ENCODE data around the gene CDK5R1. TPM values are rescaled to one million over a fixed set of nuclear protein-coding genes. Genes with fewer than 3 reads are reported as not detected.

Gene CDK5R1
- total RNA-seq, 1 donor from 2014 or later: 1.4 TPM

DNA sequence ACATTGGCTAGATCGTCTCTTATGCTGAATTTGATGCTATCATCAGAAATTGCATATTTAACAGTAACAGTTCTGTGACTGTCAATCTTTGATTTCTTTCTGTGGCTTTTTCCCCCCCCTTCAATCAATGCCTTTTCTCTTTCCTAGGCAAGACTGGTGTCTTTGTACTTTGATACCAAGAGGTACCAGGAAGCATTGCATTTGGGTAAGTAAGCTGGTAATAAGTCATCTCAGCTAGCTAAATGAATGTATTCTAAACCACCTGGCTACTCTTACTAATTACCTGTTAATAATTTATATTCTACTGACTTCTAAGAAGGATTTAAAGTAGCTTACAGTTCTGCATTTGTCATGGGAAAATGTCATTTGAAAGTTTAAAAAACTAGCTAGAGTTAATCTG, 22.4 kb upstream of the CDK5R1 start:
- ATAC-seq (no peak), DNase-seq (no peak)
- intact Hi-C loops (cut with micrococcal nuclease): loop anchor here (10.0 kb wide), 1 partner anchor 290 kb away; no protein-coding TSS in a partner anchor

DNA sequence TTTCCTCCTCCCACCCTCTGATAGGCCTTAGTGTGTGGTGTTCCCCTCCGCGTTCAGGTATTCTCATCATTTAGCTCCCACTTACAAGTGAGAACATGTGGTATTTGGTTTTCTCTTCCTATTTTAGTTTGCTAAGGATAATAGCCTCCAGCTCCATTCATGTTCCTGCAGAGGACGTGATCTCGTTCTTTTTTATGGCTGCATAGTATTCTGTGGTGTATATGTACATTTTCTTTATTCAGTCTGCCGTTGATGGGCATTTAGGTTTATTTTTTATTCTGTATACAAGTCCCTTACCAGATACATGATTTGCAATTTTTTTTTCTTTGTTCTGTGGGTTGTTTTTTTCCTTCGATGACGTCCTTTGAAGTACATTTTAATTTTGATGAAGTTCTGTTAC, 18.8 kb upstream of the CDK5R1 start:
- DNase-seq (no peak), ATAC-seq (no peak)
- intact Hi-C loops (cut with micrococcal nuclease): loop anchor here (10.0 kb wide), 1 partner anchor 287 kb away; no protein-coding TSS in a partner anchor

DNA sequence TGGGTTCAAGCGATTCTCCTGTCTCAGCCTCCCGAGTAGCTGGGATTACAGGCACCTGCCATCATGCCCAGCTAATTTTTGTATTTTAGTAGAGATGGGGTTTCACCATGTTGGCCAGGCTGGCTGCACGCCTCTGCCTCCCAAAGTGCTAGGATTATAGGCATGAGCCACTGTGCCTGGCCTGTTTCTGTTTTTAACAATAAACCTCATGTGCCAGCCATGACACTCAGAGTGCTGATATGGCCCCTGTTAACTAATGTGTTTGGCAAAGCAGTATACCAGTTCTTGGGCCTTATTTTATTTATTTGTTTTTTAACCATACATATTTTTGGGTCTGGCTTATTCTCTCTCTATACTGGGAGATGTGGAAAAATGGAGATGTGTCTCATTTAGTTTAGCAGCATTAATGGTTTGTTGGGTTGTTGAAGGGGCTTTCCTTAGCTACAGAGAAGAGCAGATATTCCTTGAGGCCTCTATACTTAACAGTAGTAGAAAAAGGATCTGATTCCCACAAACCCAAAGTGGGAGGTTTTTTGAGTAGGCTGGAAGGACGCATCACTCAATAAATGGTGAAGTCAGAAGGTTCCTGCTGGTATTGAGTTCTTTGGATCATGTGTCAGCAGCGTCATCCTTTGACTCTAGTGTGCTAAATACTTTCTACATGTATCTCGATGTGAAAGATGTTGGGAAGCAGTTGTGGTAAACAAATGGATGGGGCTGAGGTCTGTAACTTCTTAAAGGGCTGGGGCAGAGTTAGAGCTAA, 16.2 kb upstream of the CDK5R1 start:
- DNase-seq (no peak), ATAC-seq (peak; percentile 89)
- intact Hi-C loops (cut with micrococcal nuclease): no loop called here

DNA sequence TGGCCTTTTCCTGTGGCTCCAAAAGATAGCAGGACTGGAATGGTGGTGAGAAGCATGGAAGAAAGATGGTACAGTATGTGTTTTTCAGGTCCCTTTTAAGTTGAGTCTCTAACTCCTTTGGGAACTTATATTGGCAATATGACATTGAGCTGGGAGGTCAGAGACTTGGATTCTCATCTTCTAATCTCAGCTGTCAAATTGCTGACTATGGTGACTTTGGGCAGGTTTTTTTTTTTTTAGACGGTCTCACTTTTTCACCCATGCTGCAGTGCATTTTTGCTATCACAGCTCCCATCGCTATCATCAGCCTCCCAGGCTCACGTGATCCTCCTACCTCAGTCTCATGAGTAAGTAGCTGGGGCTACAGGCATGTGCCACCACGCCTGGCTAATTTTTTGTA, 15.1 kb upstream of the CDK5R1 start:
- intact Hi-C loops (cut with micrococcal nuclease): no loop called here
- no peak for ATAC-seq
- no peak for DNase-seq

DNA sequence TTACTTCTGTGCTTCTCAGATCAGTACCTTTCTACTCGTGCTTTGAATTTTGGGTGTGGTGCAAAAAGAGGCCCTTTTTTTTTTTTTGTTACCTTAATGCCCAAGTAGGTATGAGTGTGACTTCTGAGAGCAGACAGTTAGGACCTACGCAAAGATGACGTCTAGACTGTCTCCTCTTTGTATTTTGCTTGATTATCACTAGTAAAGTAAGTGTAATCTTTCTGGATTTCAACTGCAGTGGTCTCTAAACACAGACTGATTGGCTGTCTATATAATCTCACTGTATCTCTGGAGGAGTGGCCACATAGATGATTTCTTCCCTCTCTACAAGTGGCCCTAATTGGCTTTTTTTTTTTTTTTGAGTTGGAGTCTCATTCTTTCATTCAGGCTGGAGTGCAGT, 11.5 kb upstream of the CDK5R1 start:
- no peak for DNase-seq
- ATAC-seq: no peak
- intact Hi-C loops (cut with micrococcal nuclease): no loop called here

DNA sequence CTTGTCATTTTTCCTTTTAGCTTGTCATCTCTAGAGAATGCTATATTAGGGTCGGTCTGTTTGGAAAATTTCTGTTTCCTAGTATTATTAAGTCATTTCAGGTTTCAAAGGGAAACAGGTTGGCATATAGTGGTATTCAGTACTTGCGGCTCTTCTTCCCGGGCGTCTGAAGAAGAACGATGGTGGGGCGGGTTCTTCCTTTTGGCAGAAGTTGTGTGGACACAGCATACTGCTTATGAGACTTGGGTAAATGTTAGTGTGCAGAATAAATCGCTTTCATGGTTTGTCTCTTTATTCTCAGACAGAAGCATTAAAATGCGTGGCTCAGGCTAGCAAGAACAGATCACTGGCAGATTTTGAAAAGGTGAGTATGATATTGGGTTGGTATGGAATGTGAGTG, 9.6 kb upstream of the CDK5R1 start:
- ATAC-seq: no peak
- intact Hi-C loops (cut with micrococcal nuclease): no loop called here
- no peak for DNase-seq

DNA sequence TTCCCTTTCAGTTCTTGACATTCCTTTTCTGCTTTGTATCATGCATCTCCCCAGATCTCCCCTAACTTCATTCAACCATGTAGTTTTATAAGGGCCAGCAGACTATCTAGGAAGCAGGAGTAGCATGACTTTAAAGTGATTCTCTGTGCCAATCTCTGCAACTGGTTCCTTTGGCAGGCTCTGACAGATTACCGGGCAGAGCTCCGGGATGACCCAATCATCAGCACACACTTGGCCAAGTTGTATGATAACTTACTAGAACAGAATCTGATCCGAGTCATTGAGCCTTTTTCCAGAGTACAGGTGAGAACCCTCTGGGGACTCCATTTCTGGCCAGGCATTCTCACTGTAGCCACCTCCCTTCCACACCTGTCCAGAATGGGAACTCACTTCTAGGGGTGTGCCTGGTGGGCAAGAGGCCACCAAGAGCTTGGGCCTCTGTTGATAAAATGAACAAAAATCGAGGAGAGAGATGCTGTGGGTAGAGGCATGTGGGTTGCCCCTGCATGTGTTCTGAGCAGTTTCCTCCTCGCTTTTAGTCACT, 7.6 kb upstream of the CDK5R1 start:
- DNase-seq: no peak
- intact Hi-C loops (cut with micrococcal nuclease): no loop called here

DNA sequence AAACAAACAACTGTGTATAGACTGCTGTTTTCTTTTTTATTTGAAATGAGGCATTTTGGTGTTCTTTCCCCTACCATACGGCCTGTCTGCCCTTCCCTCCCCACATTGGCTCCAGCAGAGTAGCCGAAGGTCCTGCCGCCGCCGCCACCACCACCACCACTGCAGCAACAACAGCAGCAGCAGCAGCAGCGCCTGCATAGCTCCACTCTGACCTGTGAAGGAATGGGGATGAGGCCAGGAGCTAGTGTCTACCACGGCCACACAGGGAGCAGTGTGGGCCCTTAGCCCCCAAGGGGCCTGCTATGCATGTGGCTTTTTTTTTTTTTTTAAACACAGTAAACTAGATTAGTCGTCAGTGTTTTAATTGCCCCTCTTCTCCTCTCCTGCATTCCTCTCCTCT, 5.6 kb upstream of the CDK5R1 start:
- ATAC-seq (no peak), DNase-seq (no peak)
- intact Hi-C loops (cut with micrococcal nuclease): no loop called here

More for the DNA sequence above, 7.6 kb upstream of the CDK5R1 start:
- no peak for ATAC-seq

DNA sequence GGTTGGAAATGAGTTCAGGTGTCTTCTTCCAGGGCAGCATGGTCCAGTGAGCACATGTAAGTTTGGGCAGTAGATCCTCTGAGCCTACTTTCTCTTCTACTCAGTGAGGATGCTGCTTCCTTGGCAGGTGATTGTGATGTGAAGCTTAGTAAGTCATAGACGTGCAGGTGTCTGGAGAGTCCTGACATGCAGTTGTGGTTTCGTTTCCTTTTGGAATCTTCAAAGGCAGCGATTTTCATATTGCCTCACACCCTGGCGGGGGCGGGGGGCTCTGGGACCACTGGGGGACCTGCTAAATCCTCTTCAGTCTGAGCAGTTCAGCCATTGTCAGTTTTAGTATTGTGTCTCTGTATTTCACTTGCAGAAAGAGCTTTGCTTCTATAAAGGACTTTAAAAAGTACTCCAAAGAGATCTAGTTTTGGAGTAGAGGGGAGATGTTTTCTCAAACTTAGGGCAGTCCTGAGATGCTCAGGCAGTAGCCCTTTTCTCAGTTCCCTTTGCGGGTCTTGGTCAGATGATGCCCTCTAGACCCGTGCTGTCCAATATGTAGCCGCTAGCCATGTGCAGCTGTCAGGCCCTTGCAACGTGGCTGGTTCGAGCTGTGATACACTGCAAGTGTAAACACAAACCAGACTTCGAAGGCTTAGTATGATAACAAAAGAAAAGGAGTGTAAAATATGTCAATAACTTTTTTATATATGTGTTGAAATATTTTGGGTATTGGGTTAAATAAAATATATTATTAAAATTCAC, 4.0 kb upstream of the CDK5R1 start:
- intact Hi-C loops (cut with micrococcal nuclease): no loop called here

DNA sequence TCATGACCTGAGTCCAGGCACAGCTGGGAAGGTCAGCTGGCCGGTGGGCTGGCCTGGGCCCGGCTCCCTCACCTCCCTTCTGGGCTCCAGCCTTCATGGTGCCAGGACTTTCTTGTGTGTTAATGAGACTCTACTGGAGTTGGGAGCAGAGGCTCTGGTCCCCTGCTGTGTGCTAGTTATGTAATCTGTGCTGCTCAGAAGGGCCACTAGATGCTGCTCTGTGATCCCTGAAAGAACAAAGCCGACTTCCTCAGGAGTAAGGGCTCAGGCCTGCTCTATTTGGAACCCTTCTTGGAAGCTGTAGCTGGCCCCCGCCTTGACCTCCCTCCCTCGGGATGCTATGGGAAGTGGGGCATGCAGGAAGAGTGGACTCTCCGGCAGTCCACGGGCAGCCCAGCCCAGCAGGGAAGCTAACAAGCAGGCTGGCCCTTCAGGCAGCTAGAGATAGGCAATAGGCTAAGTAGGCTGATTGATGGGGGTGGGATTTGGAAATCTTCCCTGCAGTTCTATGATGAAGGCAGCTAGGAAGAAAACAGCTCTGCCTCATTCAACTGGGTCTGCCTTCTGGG, 3.3 kb upstream of the CDK5R1 start:
- ATAC-seq (peak; percentile 80), DNase-seq (peak; percentile 88)
- intact Hi-C loops (cut with micrococcal nuclease): no loop called here

More for the DNA sequence above, 4.0 kb upstream of the CDK5R1 start:
- no peak for DNase-seq
- ATAC-seq: no peak

DNA sequence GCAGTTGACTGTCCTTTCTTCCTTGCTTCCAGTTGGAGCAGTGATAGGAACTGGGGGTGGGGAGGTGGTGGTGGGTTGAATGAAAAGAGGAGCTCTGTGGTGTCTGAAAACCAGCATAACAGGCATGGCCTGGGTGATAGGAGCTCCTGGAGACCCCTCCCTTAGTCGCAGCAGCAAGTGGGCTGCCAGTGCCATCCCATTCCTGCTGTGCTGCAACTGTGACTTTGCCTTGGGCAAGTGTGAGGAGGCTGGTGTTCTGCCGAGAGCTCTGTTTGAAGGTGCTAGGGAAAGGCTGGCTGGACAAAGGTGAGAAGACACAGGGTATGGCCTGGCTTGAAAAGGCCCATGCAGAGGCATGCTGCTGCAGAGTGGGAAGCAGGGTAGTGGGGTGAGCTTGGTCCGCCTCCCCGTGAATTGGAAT, 2.7 kb upstream of the CDK5R1 start:
- ATAC-seq (no peak), DNase-seq (no peak)
- intact Hi-C loops (cut with micrococcal nuclease): no loop called here

DNA sequence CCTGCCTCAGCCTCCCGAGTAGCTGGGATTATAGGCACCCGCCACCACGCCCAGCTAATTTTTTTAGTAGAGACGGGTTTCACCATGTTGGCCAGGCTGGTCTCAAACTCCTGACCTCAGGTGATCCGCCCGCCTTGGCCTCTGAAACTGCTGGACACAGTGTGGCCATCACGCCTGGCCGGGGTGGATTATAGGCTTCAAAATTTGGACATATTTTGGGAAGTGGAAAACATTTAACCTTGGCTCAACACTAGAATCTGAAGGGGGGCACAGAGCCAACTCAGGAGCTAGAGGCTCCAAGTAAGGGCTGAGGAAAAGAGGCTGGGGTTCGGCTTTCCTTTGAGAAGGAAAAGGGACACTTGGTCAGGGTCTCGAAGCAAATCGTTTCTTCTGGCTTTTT, 2.2 kb upstream of the CDK5R1 start:
- ATAC-seq: no peak
- DNase-seq: no peak
- intact Hi-C loops (cut with micrococcal nuclease): no loop called here

DNA sequence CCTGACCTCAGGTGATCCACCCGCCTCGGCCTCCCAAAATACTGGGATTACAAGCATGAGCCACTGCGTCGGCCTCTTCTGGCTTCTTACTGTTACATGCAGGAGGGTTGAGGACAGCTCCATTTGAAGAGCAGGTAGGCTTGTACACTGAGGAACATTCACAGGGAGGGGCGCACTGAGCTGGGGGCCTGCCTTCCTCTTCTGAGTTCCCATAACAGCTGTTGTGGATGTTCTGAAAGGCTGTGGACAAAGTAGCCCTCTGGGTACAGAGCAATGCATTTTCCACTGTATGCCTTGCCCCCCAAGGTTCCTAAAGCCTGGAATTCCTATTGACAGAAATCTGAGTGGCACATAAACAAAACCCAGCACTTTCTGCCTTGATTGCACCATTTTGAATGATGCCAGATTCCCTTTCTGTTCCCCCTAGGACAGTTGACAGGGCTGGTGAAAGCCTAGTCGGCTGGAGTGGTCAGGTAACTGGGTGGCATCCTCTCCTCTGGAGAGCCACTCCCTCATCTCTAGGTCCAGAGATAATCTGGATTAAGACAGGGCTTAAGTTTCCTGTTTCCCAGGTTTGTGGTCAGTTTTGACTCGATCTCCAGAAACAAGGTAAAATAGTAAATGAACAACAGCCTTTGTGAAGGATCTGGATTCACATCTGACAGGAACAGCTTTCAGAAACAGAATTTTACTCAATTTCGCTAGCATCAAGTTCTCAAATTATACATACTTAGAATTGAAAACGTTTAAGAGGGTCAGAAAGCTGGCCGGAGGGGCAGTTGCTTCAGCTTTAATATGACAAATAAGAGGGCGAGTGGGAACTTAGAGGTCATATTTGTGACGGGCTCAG, 1.3 kb upstream of the CDK5R1 start:
- DNase-seq (no peak), ATAC-seq (no peak)
- intact Hi-C loops (cut with micrococcal nuclease): no loop called here

DNA sequence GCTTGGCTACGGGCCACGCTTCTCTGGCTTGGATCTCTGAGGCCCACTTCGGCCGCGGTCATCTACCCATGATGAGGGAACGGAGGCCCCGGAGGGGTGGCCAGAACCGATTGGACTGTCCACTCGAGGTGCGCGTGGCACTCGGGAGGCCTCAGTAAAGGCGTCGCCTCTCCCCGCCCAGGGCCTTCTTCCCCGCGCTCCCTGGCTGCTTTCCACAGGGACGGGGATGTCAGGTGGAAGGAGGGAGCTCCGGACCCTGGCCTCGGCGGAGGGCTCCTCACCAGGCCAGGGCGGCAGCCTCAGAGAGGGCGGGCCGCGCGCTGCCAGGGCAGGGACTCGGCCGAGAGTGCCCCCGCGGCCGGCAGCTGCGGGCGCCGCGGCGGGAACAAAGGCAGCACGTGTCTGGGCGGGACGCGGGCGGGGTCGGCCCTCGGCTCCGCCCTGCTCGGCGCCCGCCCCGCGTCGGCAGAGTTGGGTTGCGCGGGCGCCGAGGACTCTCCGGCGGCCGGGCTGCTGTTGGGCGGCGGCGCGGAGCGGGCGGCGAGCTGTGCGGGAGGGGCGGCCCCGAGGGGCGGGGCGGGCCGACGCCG, 587 bp upstream of the CDK5R1 start:
- ATAC-seq: peak; percentile 81
- intact Hi-C loops (cut with micrococcal nuclease): no loop called here
- DNase-seq: peak; percentile 86

DNA sequence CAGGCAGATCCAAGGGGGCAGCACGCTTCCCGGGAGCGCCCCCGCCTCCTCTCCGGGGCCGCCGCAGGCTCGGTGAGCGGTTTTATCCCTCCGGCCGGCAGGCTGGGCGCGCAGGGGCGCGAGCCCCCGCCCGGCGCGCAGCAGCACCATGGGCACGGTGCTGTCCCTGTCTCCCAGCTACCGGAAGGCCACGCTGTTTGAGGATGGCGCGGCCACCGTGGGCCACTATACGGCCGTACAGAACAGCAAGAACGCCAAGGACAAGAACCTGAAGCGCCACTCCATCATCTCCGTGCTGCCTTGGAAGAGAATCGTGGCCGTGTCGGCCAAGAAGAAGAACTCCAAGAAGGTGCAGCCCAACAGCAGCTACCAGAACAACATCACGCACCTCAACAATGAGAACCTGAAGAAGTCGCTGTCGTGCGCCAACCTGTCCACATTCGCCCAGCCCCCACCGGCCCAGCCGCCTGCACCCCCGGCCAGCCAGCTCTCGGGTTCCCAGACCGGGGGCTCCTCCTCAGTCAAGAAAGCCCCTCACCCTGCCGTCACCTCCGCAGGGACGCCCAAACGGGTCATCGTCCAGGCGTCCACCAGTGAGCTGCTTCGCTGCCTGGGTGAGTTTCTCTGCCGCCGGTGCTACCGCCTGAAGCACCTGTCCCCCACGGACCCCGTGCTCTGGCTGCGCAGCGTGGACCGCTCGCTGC, 832 bp downstream of the CDK5R1 start:
- no peak for DNase-seq
- intact Hi-C loops (cut with micrococcal nuclease): no loop called here
- ATAC-seq: no peak

DNA sequence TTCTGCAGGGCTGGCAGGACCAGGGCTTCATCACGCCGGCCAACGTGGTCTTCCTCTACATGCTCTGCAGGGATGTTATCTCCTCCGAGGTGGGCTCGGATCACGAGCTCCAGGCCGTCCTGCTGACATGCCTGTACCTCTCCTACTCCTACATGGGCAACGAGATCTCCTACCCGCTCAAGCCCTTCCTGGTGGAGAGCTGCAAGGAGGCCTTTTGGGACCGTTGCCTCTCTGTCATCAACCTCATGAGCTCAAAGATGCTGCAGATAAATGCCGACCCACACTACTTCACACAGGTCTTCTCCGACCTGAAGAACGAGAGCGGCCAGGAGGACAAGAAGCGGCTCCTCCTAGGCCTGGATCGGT, 1.4 kb downstream of the CDK5R1 start:
- no peak for ATAC-seq
- intact Hi-C loops (cut with micrococcal nuclease): no loop called here
- DNase-seq: no peak

DNA sequence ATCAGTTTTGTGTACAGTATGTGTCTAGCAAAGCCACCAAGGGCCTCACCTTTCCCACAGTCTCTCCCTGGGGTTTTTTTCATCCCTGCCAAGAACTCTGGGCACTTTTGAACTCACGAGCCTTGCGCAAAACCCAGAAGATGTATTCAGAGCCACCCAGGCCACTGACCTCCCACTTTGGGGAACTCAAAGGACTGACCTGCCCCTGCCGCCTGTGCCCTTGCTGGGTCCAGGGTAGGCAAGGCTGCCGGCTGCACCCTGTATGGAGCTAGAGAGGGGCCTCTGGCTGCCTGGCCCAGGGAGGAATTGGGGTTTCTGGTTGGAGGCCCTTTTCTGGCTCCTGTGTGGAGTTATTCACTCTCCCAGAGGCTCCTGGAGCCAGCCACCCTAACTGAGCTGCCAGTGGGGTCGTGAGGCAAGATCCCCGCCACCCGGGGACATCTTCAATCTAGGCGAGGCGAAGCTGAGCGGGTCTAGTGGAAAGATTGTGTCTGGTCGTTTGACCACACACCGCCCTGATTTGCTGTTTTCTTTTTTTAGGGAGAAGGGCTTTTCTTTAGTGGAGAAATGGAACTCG, 1.9 kb downstream of the CDK5R1 start:
- DNase-seq (no peak), ATAC-seq (no peak)
- intact Hi-C loops (cut with micrococcal nuclease): no loop called here

Data from left ventricle myocardium superior (tissue), 1 donor.